ENCODE data around the gene AFAP1L2. TPM values are rescaled to one million over a fixed set of nuclear protein-coding genes. Genes with fewer than 3 reads are reported as not detected.
A peak's percentile ranks its signal among the peaks of the same experiment; 100 is the strongest.

The AFAP1L2 gene
- total RNA-seq, 1 donor from 2014 or later = 6.4 TPM

- DNase-seq (ENCODE audit: extremely low spot score, unreplicated experiment) = no peak
- no peaks in the 10 kb centered on the region for H3K9me3 Mint-ChIP-seq
- H3K36me3 Mint-ChIP-seq = no peaks in the 10 kb centered on the region
- H3K27me3 Mint-ChIP-seq = no peaks in the 10 kb centered on the region
- H3K4me1 Mint-ChIP-seq (ENCODE audit: unreplicated experiment) = peaks cover 21% of the 10 kb centered on the region
- TF ChIP-seq, protein P1, sequence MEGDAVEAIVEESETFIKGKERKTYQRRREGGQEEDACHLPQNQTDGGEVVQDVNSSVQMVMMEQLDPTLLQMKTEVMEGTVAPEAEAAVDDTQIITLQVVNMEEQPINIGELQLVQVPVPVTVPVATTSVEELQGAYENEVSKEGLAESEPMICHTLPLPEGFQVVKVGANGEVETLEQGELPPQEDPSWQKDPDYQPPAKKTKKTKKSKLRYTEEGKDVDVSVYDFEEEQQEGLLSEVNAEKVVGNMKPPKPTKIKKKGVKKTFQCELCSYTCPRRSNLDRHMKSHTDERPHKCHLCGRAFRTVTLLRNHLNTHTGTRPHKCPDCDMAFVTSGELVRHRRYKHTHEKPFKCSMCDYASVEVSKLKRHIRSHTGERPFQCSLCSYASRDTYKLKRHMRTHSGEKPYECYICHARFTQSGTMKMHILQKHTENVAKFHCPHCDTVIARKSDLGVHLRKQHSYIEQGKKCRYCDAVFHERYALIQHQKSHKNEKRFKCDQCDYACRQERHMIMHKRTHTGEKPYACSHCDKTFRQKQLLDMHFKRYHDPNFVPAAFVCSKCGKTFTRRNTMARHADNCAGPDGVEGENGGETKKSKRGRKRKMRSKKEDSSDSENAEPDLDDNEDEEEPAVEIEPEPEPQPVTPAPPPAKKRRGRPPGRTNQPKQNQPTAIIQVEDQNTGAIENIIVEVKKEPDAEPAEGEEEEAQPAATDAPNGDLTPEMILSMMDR (conservative IDR thresholded peaks at IDR 0.05) = no peak
- peak overlapping the region; percentile 42 for H3K27ac Mint-ChIP-seq
- no peak overlapping the region for H3K4me3 Mint-ChIP-seq
These were observed 36.8 kb downstream of the AFAP1L2 start for GRCh38 chr10:114367351-114368056.

- no peak overlapping the region for H3K27ac Mint-ChIP-seq
- H3K27me3 Mint-ChIP-seq = peaks cover 4% of the 10 kb centered on the region
- DNase-seq (ENCODE audit: extremely low spot score, unreplicated experiment) = no peak
- TF ChIP-seq, protein P1 (conservative IDR thresholded peaks at IDR 0.05) = no peak
- peaks cover 25% of the 10 kb centered on the region for H3K4me1 Mint-ChIP-seq (ENCODE audit: unreplicated experiment)
- H3K36me3 Mint-ChIP-seq = no peaks in the 10 kb centered on the region
- H3K9me3 Mint-ChIP-seq = no peaks in the 10 kb centered on the region
- no peak overlapping the region for H3K4me3 Mint-ChIP-seq
These were observed 39.6 kb downstream of the AFAP1L2 start for GRCh38 chr10:114364726-114365125.

GRCh38 chr10:114363745-114364454 is 40.4 kb downstream of the AFAP1L2 start:
- Mint-ChIP-seq H3K9me3 (no peaks in the 10 kb centered on the region), H3K27ac (no peak overlapping the region)
- TF ChIP-seq, protein P1 (conservative IDR thresholded peaks at IDR 0.05) = no peak

DNA sequence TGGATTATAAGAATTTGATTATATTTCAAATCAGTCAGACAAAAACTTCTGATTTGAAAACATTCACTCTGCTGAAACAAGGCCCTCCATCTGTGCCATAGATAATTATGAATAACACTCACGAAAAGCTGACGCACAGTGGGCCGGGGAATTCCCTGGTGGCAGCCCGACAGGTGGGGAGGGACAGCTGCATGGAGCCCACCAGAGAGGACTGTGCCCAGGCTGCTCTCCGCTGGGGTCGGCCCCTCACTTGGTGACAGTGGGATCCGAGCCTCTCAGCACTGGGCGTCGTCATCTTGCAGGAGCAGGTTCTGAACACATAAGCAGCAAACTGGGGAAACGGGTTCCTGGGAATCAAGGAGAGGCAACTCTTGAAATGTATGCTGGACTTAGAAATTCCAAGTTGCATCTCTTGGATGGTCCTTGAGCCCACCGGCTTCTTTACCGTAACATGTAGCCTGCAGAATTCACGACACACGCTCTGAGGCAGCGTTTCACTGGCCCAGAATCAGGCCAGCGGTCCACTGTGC is 41.4 kb downstream of the AFAP1L2 start:
- Mint-ChIP-seq H3K4me3 (no peak overlapping the region), H3K27me3 (peaks cover 4% of the 10 kb centered on the region), H3K27ac (no peak overlapping the region), H3K9me3 (no peaks in the 10 kb centered on the region), H3K36me3 (no peaks in the 10 kb centered on the region), H3K4me1 (ENCODE audit: unreplicated experiment) (peaks cover 26% of the 10 kb centered on the region)
- no peak for DNase-seq (ENCODE audit: extremely low spot score, unreplicated experiment)
- TF ChIP-seq, protein P1 (conservative IDR thresholded peaks at IDR 0.05) = no peak

More at GRCh38 chr10:114363745-114364454, 40.4 kb downstream of the AFAP1L2 start:
- peaks cover 4% of the 10 kb centered on the region for H3K27me3 Mint-ChIP-seq
- no peak overlapping the region for H3K4me3 Mint-ChIP-seq
- no peaks in the 10 kb centered on the region for H3K36me3 Mint-ChIP-seq
- peaks cover 29% of the 10 kb centered on the region for H3K4me1 Mint-ChIP-seq (ENCODE audit: unreplicated experiment)
- no peak for DNase-seq (ENCODE audit: extremely low spot score, unreplicated experiment)

DNA sequence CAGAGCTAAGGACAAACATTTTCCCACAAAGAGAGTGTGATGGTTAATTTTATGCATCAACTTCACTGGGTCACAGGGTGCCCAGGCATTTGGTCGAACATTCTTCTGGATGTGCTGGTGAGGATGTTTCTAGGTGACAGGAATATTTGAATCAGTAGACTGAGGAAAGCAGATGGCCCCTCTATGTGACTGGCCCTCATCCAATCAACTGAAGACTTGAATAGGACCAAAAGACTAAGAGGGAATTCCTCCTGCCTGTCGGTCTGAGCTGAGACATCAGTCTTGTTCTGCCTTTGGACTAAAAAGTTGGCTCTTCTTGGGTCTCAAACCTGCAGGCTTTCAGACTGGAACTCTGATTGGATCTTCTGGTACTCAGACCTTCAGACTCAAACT is 44.4 kb downstream of the AFAP1L2 start:
- H3K36me3 Mint-ChIP-seq = no peaks in the 10 kb centered on the region
- H3K4me3 Mint-ChIP-seq = no peak overlapping the region
- H3K9me3 Mint-ChIP-seq = no peaks in the 10 kb centered on the region
- H3K27ac Mint-ChIP-seq = no peak overlapping the region
- no peak for DNase-seq (ENCODE audit: extremely low spot score, unreplicated experiment)
- peaks cover 4% of the 10 kb centered on the region for H3K27me3 Mint-ChIP-seq
- TF ChIP-seq, protein P1 (conservative IDR thresholded peaks at IDR 0.05) = no peak
- H3K4me1 Mint-ChIP-seq (ENCODE audit: unreplicated experiment) = peaks cover 24% of the 10 kb centered on the region
